ENCODE measurements around the gene LAGE3. TPM values are rescaled to one million over a fixed set of nuclear protein-coding genes. Genes with fewer than 3 reads are reported as not detected.
"Not testable (repeated sequence)": the region's sequence is repeated elsewhere in the genome, so short reads cannot be mapped to it uniquely, and the experiment has no call there.

The LAGE3 gene
- total RNA-seq, 4 donors from 2014 or later, result 26.0 to 72.5 (median 29.3) TPM

DNA sequence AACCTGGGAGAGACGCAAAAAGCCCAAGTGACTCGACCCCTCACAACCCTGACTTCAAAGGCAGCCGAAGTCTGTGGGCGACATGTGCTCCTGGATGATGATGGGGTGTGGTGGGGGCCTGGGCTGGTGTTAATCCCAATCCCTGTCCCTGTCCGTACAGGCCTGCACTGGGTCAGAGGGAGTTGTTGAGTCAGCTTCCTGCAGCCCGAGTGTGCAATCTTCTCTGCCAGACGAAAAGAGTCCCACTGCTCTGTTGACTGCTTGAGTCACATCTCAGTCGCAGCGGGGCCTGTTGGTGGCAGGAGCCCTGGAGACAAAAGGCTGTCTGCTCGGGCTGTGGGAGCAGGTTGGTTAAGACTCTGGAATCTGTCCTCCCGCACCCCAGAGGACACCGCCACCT lies 26.7 kb upstream of the LAGE3 start:
- H3K4me3 ChIP-seq, result no peak overlapping the region
- no peaks in the 10 kb centered on the region for H3K27me3 ChIP-seq
- ATAC-seq (no peak), DNase-seq (no peak)
- H3K9me3 ChIP-seq, result no peaks in the 10 kb centered on the region
- H3K27ac ChIP-seq, result no peak overlapping the region
- no peaks in the 10 kb centered on the region for H3K4me1 ChIP-seq
- peaks cover 0 to 4% of the 10 kb centered on the region in 2 donors for H3K36me3 ChIP-seq
- in situ Hi-C loops (cut with MboI; ENCODE audit: low sequenced_read_pairs in 4 of 4), result no loop called here
- TF ChIP-seq, protein P1, sequence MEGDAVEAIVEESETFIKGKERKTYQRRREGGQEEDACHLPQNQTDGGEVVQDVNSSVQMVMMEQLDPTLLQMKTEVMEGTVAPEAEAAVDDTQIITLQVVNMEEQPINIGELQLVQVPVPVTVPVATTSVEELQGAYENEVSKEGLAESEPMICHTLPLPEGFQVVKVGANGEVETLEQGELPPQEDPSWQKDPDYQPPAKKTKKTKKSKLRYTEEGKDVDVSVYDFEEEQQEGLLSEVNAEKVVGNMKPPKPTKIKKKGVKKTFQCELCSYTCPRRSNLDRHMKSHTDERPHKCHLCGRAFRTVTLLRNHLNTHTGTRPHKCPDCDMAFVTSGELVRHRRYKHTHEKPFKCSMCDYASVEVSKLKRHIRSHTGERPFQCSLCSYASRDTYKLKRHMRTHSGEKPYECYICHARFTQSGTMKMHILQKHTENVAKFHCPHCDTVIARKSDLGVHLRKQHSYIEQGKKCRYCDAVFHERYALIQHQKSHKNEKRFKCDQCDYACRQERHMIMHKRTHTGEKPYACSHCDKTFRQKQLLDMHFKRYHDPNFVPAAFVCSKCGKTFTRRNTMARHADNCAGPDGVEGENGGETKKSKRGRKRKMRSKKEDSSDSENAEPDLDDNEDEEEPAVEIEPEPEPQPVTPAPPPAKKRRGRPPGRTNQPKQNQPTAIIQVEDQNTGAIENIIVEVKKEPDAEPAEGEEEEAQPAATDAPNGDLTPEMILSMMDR (IDR thresholded peaks at IDR 0.05 in 4 of 5, conservative IDR thresholded peaks at IDR 0.05 in 1 of 5), result no peak
- TF ChIP-seq POLR2A (IDR thresholded peaks at IDR 0.05), result no peak
- intact Hi-C loops (cut with DNase I; ENCODE audit: low total_unique reads), result no loop called here

- no peaks in the 10 kb centered on the region for H3K4me1 ChIP-seq
- in situ Hi-C loops (cut with MboI; ENCODE audit: low sequenced_read_pairs in 4 of 4), result no loop called here
- no peak for TF ChIP-seq POLR2A (IDR thresholded peaks at IDR 0.05)
- TF ChIP-seq, protein P1 (IDR thresholded peaks at IDR 0.05 in 4 of 5, conservative IDR thresholded peaks at IDR 0.05 in 1 of 5), result no peak
- no peaks in the 10 kb centered on the region for H3K9me3 ChIP-seq
- no peak for ATAC-seq
- H3K4me3 ChIP-seq, result no peak overlapping the region
- no peaks in the 10 kb centered on the region for H3K27me3 ChIP-seq
- peaks cover 0 to 4% of the 10 kb centered on the region in 2 donors for H3K36me3 ChIP-seq
- no peak for DNase-seq
- intact Hi-C loops (cut with DNase I; ENCODE audit: low total_unique reads), result no loop called here
- no peak overlapping the region for H3K27ac ChIP-seq
These were observed 23.9 kb upstream of the LAGE3 start for GRCh38 chrX:154502989-154503388.

GRCh38 chrX:154502098-154502497 lies 23.0 kb upstream of the LAGE3 start:
- Histone ChIP-seq H3K9me3 (no peaks in the 10 kb centered on the region), H3K4me1 (no peaks in the 10 kb centered on the region), H3K27me3 (no peaks in the 10 kb centered on the region), H3K27ac (no peak overlapping the region), H3K4me3 (no peak overlapping the region), H3K36me3 (peaks cover 0 to 4% of the 10 kb centered on the region in 2 donors)
- ATAC-seq (no peak), DNase-seq (no peak)
- TF ChIP-seq, protein P1 (IDR thresholded peaks at IDR 0.05 in 4 of 5, conservative IDR thresholded peaks at IDR 0.05 in 1 of 5), result no peak
- in situ Hi-C loops (cut with MboI; ENCODE audit: low sequenced_read_pairs in 4 of 4), result no loop called here
- intact Hi-C loops (cut with DNase I; ENCODE audit: low total_unique reads), result no loop called here

DNA sequence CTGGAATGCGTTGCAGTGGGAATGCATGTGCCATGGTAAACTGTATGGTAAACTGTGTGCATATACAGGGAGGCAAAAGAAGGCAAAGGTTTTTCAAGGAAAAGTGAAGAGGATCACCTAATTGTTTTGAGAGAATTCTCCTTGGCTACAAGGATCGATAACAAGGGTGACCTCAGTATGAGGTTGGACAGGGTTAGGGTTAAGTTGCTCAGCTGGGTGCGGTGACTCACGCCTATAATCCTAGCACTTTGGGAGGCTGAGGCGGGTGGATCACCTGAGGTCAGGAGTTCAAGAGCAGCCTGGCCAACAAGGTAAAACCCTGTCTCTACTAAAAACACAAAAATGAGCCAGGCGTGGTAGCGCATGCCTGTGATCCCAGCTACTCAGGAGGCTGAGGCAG lies 22.3 kb upstream of the LAGE3 start:
- DNase-seq; intact Hi-C loops (cut with DNase I; ENCODE audit: low total_unique reads); in situ Hi-C loops (cut with MboI; ENCODE audit: low sequenced_read_pairs in 4 of 4); H3K36me3 ChIP-seq; H3K27me3 ChIP-seq; ATAC-seq; H3K27ac ChIP-seq; H3K4me3 ChIP-seq; H3K4me1 ChIP-seq; H3K9me3 ChIP-seq: not testable (repeated sequence)

GRCh38 chrX:154496591-154497137 lies 17.6 kb upstream of the LAGE3 start:
- H3K4me3 ChIP-seq; H3K36me3 ChIP-seq; in situ Hi-C loops (cut with MboI; ENCODE audit: low sequenced_read_pairs in 4 of 4); H3K27ac ChIP-seq; intact Hi-C loops (cut with DNase I; ENCODE audit: low total_unique reads); H3K27me3 ChIP-seq; H3K4me1 ChIP-seq; H3K9me3 ChIP-seq; ATAC-seq; DNase-seq: not testable (repeated sequence)

- no peaks in the 10 kb centered on the region for H3K27me3 ChIP-seq
- H3K9me3 ChIP-seq, result no peaks in the 10 kb centered on the region
- ATAC-seq (no peak), DNase-seq (no peak)
- H3K36me3 ChIP-seq, result no peaks in the 10 kb centered on the region
- no peak overlapping the region for H3K4me3 ChIP-seq
- no peak for TF ChIP-seq POLR2A (IDR thresholded peaks at IDR 0.05)
- TF ChIP-seq, protein P1 (IDR thresholded peaks at IDR 0.05 in 4 of 5, conservative IDR thresholded peaks at IDR 0.05 in 1 of 5), result no peak
- in situ Hi-C loops (cut with MboI; ENCODE audit: low sequenced_read_pairs in 4 of 4), result no loop called here
- intact Hi-C loops (cut with DNase I; ENCODE audit: low total_unique reads), result no loop called here
- no peaks in the 10 kb centered on the region for H3K4me1 ChIP-seq
- no peak overlapping the region for H3K27ac ChIP-seq
These were observed 16.4 kb upstream of the LAGE3 start for GRCh38 chrX:154495472-154495922.
